GM19025 (cell line): ENCODE data around the gene DPYSL5.
"Not testable (repeated sequence)": the region's sequence is repeated elsewhere in the genome, so short reads cannot be mapped to it uniquely, and the experiment has no call there.

Source experiments
- ATAC-seq: cut with Tn5 transposase; IDR thresholded peaks from one replicate; pipeline ENCODE4 v1.9.1; 2021; ENCODE audit warnings: mild to moderate bottlenecking, low read depth, moderate library complexity; ENCODE audit not compliant: unreplicated experiment

DPYSL5 gene

DNA sequence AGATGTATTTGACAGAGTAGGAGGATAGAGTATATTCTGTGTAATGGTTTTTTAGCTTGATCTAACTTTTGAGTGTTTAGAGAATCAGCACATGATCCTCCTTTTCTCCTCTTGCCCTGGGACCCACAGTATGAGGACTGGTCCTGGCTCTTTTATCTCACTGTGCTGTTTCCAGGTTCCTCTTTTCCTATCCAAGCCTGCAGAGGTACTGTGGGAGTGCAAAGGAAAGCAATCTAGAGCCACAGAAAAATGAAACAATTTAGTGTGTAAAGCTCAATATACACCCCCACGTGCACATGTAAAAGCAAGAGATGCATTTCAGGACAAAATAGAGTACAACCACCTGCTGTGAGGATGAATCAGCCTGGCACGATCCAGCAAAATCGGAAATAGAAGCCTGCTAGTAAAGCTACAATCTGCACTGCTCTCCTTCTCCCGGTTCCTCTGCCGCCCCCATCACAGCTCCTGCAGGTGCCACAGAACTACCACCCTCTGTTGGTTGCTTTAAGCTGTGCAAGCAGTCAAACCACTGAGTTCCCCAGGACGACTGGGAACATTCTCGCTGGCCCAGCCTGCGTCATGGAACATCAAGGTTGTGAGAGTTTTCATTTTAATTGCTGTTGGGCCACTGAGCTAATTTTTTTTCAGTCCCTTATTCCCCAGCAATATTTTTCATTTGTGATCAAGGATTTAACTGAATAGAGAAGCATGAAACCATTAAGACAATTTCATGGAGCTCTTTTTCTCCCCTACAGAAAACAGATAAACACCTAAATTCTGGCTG, 74.7 kb downstream of the DPYSL5 start:
- ATAC-seq = no peak

GRCh38 chr2:26923189-26923466, 75.2 kb downstream of the DPYSL5 start:
- ATAC-seq = not testable (repeated sequence)

DNA sequence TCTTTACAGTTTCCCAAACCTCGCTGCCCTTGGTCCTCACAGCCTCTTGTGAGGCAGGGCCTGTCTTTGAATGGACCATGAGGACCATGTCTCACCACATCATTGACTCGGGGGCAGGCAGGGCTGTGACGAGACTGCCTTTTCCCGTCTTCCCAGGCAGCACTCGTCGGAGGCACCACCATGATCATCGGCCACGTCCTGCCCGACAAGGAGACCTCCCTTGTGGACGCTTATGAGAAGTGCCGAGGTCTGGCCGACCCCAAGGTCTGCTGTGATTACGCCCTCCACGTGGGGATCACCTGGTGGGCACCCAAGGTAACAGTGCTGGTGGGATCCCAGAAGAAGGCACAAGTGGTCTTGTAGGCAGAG, 76.8 kb downstream of the DPYSL5 start:
- ATAC-seq = no peak

GRCh38 chr2:26925100-26925791, 77.3 kb downstream of the DPYSL5 start:
- ATAC-seq = no peak

- ATAC-seq = no peak
Measured at GRCh38 chr2:26927221-26927620, 79.3 kb downstream of the DPYSL5 start.

GRCh38 chr2:26932974-26933373, 85.0 kb downstream of the DPYSL5 start:
- ATAC-seq = no peak

DNA sequence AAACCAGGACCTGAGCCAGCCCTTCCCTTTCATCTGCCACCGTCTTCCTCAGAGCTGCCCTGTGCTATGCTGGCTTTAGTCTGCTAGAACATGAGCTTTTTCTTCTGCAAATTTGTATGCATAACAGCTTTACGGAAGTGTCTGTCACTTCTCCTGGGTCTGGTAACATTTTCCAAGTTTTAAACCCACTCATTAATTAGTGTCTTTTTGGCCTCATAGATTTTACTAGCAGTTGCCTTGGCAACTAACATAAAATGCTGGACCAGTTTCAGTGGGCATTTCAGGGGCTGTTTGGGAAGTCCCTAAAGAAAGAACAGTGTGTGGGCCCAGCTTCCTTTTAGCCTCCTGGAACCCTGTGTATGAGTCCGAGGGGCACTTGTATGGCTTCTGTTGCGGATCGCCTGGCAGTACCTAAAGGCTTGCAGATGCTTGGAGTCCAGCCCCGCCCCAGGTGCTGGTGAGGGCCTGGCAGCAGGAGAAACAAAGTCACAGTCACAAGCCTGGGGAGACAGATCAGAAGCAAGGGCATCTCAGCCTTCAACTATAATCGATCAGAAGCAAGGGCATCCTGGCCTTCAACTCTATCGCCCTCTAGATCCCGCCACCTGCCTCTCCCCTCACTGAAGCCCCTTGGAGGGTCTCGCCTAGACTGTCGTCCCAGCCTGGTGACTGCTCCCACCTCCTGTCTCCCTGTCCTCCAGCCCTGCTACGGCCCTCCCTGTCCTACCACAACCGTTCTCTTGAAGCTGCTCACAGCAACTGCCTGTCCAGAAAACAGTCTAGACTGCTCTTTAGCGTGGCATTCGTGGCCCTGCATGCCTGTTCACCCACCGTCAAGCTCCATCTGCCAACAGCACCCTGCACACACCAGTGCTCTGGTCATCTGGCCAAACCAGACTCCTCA, 85.8 kb downstream of the DPYSL5 start:
- ATAC-seq = no peak

GRCh38 chr2:26934335-26934724, 86.4 kb downstream of the DPYSL5 start:
- ATAC-seq = no peak

DNA sequence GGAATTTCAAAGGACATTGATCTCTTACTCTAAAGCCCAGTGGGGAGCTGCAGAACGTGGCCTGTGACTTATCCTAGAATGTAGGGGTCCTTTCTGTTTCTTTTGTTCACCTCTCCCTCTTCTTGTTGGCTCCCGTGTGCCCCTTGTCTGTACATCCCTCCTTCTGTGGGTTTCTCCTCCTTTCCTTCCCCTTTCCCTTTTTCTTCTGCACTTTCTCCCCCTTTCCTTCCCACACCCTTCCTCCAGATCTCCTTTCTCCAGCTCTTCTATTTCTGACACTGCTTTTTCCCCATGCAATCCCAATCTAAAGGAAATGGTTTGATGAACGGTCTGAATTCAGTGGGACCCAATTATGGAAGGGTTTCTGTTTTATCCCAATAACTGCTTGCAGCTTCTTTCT, 87.1 kb downstream of the DPYSL5 start:
- ATAC-seq = no peak

DNA sequence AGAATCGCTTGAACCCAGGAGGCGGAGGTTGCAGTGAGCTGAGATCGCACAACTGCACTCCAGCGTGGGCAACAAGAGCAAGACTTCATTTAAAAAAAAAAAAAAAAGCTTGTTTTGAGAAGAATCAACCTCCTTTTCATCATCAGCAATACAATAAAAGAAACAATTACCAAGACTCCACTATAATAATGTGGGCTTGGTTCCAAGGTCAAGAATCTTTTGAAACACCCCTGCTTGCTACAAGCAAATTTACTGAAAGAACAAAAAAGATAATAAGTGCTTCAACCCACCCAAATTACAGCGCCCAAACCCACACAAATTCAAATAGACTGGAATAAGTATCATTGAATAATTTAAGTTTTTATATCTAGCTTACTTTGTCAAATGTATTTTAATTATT, 88.9 kb downstream of the DPYSL5 start:
- ATAC-seq = no peak

- ATAC-seq = no peak
Measured at GRCh38 chr2:26938399-26939118, 90.6 kb downstream of the DPYSL5 start.

- ATAC-seq = no peak
Measured at GRCh38 chr2:26940001-26940400, 92.1 kb downstream of the DPYSL5 start.

DNA sequence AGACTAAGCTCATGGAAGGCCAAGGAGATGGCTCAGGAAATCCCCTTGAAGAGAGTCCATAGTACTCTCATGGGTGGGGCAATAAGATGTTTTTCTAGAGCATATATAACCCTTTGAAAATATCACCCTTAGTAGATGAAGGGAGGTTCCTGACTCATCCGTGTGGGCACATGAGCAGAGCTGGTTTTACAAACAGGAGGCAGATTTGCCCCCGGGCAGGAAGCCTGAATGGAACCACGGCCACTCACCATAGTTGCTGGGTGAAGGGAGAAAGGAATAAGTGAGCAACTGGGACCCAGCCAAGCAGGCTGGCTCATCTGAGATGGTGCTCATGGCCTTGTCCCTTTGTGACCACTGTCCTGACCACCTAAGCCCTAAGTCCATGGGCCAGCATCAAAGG, 93.6 kb downstream of the DPYSL5 start:
- ATAC-seq = no peak

DNA sequence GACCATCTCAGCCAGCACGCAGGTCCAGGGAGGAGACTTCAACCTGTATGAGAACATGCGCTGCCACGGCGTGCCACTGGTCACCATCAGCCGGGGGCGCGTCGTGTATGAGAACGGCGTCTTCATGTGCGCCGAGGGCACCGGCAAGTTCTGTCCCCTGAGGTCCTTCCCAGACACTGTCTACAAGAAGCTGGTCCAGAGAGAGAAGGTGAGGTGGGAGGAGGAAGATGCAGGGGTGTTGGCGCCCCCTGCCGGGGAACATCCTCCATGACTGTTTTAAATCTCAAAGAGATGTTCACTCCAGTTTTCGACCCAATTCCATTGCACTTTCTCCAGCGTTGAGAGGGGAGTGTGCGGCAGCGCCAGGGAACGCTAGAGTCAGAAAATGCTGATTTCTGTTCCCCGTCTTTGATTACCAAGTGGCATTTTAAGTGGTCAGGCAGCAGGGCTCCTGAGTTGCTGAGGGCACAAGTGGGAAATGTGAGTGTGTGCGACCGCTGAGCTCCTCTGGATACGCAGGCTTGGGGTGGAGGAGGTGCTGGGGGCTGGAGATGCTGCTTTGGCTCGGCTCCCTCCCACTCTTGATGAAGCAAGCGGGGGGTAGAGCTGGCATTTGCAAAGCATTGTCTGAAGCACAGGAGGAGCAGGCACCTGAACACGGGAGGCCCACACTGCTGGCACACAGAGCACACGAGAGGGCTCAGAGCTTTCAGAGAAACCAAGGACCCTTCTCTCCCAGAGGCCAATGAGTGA, 94.8 kb downstream of the DPYSL5 start:
- ATAC-seq = no peak

- ATAC-seq = no peak
Measured at GRCh38 chr2:26945991-26946750, 98.2 kb downstream of the DPYSL5 start.

GRCh38 chr2:26946841-26947784, 99.2 kb downstream of the DPYSL5 start:
- ATAC-seq = no peak

DNA sequence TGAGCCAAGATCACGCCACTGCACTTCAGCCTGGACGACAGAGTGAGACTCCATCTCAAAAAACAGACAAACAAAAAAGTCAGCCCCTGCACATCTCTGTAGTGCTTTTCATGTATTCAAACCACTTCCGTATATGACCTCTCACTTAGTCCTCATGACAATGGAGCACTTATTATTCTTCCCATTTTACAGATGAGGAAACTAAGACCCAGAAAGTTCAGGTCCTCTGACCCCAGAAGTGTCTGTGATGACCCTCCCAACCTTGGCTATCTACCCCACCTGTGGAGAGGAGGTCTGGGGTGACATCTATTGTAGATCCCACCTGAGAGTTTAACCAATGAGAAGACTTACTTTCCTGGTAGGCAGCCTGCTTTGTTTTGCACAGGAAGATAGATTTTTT, 100.9 kb downstream of the DPYSL5 start:
- no peak for ATAC-seq

DNA sequence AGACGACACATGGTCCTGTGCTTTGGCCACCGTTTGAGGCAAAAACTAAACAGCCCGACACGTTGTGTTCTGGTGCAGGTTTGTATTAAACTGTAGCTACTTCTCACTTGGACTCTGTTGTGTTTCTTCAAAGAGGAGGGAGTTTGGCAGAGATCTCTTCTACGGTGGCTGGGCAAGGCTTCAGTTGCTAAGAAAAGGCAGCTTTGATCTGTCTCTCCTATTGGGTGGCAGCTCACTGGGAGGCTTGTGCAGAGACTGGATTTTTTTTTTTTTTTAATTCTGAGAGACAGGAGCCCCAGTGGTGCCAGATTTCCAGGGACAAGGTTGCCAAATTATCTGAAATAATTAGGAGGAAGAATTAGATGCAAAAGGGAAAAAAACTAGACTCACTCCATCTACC, 102.3 kb downstream of the DPYSL5 start:
- no peak for ATAC-seq
